Astrocyte of the hippocampus (primary cell): ENCODE data around the gene MAP3K5.
"Not testable (repeated sequence)": the region's sequence is repeated elsewhere in the genome, so short reads cannot be mapped to it uniquely, and the experiment has no call there.

Source experiments
- DNase-seq: peaks from one replicate; pipeline ENCODE4 v3.0.0; 2011; ENCODE audit warnings: low read depth, low spot score

MAP3K5 gene

DNA sequence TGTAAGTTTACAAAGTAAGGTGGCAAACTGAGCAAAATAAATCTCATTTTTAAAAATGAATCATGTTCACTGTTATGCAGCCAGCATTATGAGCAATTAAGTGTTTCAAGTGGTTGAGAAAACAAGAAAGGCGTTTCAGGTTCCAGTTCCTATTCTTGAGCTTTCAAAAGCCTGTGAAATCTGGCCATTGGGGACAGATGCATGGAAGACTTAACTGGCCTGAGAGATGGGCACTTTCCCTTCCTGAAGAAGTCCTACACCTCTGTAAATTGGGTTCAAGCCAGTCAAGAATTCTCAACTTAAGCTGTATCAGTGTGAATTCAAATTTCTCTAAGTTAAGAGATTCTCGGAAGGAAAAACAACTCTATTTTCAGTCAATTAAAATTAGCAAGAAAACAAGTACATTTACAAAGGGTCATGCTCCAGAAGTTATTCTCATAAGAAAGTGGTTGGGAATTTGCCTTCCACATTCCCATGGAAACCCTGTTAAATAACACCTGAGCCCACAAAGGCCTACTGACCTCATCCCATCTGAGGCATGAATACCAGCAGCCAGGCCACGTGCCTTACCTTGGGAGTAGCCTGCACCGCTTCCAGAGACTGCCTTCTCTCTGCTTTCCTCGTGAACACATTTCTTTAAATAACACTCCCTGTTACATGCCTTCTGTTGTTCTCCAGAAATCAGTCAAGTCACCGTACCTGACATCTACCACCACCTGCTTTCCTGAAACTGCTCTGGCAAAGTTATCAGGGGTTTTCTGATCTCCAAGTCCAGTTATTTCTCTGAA lies 19.4 kb downstream of the MAP3K5 start:
- DNase-seq, result no peak

GRCh38 chr6:136771306-136771705 lies 21.0 kb downstream of the MAP3K5 start:
- no peak for DNase-seq

DNA sequence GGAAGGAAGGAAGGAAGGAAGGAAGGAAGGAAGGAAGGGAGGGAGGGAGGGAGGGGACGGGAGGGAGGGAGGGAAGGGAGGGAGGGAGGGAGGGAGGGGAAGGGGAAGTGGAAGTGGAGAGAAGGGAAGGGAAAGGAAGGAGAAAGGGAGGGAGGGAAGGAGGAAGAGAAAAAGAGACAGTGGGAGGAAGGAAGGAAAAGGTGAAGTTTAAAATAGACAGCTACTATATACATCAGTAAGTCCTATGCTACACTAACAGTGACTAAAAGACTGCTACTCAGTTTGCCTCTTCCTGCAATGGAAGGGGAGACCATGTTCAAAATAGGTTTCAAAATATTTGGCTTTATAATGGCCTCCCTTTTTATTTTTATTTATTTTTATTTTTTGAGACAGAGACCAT lies 22.5 kb downstream of the MAP3K5 start:
- DNase-seq, result no peak

GRCh38 chr6:136769124-136769523 lies 23.2 kb downstream of the MAP3K5 start:
- DNase-seq, result no peak

DNA sequence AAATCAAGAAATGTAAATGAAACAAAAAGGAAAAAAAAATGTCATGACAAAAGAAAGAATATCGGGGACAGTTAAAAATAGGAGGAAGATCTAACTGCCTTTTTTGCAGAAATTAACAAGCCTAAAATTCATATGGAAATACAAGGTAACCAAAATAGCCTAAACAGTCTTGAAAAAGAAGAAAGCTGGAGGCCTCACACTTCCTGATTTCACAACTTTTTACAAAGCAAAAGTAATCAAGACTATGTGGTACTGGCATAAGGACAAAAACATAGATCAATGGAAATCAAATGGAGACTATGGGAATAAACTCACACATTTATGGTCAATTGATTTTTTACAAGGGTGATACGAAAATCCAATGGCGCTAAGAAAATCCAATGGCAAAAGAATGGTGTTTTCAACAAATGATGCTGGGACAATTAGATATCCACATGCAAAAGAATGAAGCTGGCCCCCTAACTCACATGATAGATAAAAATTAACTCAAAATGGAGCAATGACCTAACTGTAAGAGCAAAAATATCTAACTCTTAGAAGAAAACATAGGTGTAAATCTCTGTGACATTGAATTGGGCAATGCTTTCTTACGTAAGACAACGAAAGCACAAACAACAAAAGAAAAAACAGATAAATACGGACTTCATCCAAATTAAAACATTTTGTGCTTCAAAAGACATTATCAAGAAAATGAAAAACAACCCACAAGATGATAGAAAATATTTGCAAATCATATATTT lies 24.5 kb downstream of the MAP3K5 start:
- no peak for DNase-seq

GRCh38 chr6:136767103-136767502 lies 25.2 kb downstream of the MAP3K5 start:
- no peak for DNase-seq

GRCh38 chr6:136766274-136766673 lies 26.0 kb downstream of the MAP3K5 start:
- DNase-seq, result no peak

DNA sequence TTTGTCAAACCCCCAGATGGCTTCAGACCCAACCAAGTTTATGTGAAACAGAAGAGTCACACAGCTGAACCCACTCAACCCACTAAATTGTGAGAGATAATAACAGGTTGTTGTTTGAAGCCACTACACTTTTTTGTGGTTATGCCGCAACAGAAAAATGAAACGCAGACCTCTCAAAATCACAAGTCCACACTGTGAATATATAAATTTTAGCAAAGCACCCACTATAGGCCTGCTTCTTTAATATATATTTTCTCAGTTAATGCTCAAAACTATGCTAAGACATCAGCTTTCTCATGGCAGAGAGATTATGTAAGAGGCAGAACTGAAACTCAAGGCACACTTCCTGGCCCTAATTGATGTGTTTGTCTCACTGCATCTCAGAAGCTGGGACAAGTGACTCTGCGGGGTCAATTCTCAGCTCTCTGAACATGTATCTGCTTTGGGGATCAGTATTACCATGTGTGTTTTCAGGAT lies 27.7 kb downstream of the MAP3K5 start:
- DNase-seq, result no peak

DNA sequence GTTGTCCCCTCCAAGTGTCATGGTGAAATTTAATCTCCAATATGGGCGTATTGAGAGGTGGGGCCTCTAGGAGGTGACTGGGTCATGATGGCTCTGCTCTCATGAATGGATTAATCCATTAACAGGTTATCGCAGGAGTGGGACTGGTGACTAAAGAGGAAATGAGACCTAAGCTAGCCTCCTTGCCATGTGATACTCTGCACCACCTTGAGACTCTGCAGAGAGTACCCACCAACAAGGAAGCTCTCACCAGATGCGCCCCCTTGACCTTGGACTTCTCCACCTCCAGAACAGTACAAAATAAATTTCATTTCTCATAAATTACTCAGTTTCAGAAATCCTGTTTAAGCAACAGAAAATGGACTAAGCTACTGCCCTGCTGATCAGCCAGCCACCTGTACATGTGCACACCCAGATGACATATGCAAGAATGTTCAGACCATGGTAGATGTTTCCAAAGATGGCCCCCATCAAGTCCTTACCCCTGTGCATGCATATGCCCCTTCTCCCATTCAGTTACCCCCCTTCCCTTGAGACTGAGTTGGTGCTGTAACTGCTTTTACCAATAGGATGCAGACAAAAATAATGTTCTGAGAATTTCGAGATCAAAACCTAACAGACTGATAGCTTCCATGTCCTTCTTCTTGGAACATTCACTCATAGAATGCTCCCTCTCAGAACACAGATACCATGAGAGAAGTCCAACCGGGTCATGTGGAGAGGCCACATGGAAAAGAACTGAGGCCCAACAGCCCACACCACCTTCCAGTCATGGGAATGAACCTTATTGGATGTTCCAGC lies 28.4 kb downstream of the MAP3K5 start:
- no peak for DNase-seq

- DNase-seq, result no peak
Observed at GRCh38 chr6:136763255-136763654, 29.0 kb downstream of the MAP3K5 start.

- DNase-seq, result no peak
Observed at GRCh38 chr6:136762022-136762975, 30.0 kb downstream of the MAP3K5 start.

DNA sequence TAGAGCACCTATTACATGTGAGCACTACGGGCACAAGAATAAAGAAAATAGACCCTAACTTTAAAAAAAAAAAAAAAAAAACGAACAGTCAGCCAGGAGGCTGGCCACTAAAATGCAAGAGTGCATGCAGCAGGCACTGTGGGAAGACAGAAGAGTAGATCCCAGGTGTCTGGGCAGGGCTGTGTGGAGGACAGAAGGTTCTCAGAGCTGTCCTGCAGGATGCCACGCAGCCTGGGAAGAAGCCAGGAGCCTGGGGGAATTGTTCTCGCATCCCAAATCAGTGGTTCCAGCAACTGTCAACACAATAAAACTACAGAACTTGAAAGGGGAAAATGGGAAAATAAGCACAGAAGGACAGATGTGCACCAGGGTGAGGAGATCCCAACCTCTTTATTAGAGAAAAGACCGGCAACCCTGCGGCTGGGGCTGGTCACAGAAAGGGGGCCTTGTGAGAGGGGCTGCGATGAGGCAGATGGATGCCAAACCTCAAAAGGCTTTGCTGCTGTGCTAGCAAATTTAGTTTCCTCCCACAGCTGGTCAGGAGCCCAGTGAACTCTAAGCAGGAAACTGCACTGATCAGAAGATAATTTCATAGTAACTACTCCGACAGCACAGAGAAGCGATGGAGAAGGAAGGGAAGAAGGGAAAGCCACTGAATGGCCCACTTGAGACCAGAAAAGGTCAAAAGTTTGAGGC lies 30.9 kb downstream of the MAP3K5 start:
- peak; percentile 46 for DNase-seq

GRCh38 chr6:136760781-136761180 lies 31.5 kb downstream of the MAP3K5 start:
- DNase-seq, result not testable (repeated sequence)

- DNase-seq, result peak; percentile 31
Observed at GRCh38 chr6:136757150-136757549, 35.1 kb downstream of the MAP3K5 start.

DNA sequence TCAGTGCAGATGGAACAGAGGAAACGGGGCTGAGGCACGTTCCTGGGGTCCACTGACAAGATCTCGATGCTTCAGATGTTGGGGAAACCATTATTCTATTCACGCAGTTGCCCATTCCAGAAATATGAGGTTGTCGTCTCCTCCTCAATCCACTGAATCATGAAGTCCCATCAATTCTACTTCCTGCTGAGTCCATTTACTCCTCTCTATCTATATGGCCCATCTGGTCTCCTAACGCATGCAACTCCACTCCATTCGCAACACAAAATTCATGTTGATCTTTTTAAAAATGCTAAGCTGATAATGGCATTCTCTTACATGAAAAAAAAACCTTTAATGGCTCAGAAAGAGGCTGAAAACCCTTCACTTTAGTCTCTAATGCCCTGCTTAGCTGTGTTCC lies 37.5 kb downstream of the MAP3K5 start:
- DNase-seq, result no peak

DNA sequence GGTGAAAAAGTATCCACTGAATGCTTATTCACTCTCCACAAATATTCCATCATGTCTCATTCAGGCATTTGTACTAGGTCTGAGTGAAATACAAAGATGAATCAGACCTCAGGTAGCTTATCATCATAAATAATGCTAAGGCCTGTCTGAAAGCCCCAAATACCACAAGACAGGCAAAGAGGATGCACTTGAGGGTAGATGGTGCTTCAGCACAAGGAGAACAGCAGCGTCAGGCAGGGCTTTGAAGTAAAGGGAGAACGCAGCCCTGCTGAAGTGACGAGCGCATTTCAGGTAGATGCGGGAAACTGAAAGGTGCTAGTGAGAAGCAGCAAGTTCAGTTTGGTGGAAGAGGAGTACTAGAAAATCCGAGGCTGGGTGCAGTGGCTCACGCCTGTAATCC lies 38.7 kb downstream of the MAP3K5 start:
- DNase-seq, result no peak

DNA sequence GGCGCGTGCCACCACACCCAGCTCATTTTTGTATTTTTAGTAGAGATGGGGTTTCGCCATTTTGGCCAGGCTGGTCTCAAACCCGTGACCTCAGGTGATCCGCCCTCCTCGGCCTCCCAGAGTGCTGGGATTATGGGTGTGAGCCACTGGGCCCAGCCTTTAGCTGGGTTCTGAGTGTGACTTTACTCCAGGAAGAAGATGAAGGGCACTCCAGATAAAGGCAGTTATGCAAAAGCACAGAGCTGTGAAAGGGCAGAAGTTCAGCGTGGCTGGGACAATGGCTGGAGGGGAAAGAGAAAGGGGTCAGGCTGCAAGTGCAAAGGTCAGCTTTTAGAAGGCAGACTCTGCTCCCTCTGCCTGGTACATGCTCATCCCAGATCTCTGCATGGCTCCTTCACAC lies 39.7 kb downstream of the MAP3K5 start:
- no peak for DNase-seq

- DNase-seq, result no peak
Observed at GRCh38 chr6:136751991-136752390, 40.3 kb downstream of the MAP3K5 start.

- no peak for DNase-seq
Observed at GRCh38 chr6:136751522-136751956, 40.7 kb downstream of the MAP3K5 start.
